ENCODE data around the gene RTL10.

DNA sequence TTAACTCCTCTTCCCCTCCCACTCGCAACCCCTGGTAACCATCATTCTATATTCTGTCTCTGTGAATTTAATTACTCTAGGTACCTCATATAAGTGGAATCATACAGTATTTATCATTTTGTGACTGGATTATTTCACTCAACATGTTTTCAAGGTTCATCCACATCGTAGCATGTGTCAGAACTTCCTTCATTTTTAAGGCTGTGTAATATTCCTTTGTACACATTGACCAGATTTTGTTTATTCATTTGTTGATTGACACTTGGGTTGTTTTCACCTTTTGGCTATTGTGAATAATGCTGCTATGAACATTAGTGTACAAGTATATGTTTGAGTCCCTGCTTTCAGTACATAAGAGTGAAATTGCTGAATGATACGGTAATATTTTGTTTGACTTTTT lies 2.7 kb upstream of the RTL10 start:
- TF ChIP-seq ZSCAN20 (CRISPR knock-in tag; IDR thresholded peaks at IDR 0.05) (no peak), CTCF (IDR thresholded peaks at IDR 0.05) (no peak), EP300 (IDR thresholded peaks at IDR 0.05) (no peak), CEBPB (IDR thresholded peaks at IDR 0.05) (no peak), MYC (IDR thresholded peaks at IDR 0.05; ENCODE audit: borderline replicate concordance, low read length) (no peak), ZNF302 (CRISPR knock-in tag; IDR thresholded peaks at IDR 0.05) (no peak), JUNB (IDR thresholded peaks at IDR 0.05) (no peak), NFE2L2 (conservative IDR thresholded peaks at IDR 0.05; ENCODE audit: low read length) (no peak), BHLHE40 (IDR thresholded peaks at IDR 0.05; ENCODE audit: low read depth, low read length) (no peak), POLR2A (IDR thresholded peaks at IDR 0.05; ENCODE audit: low read length) (no peak), TP53 (CRISPR knock-in tag; IDR thresholded peaks at IDR 0.05) (no peak)
